Subcutaneous abdominal adipose tissue (tissue), 5 donors: ENCODE data around the gene GRB10.

Experiments used
- H3K27ac ChIP-seq: one replicate; pipeline ENCODE4 v1.7.0; 2013; ENCODE audit warnings: low read depth, mild to moderate bottlenecking, inconsistent platforms, low read length, moderate library complexity
- H3K27me3 ChIP-seq, 5 donors: one replicate each; pipeline ENCODE4 v1.7.0; 2013; ENCODE audit warnings: low read length in 5 of 5, inconsistent platforms in 1 of 5; ENCODE audit not compliant: control insufficient read depth in 5 of 5, insufficient read depth in 4 of 5
- H3K36me3 ChIP-seq, 5 donors: one replicate each; pipeline ENCODE4 v1.7.0; 2013; ENCODE audit warnings: low read length in 5 of 5; ENCODE audit not compliant: control insufficient read depth in 5 of 5, insufficient read depth in 5 of 5
- H3K4me1 ChIP-seq, 5 donors: one replicate each; pipeline ENCODE4 v1.7.0; 2013; ENCODE audit warnings: low read length in 5 of 5, mild to moderate bottlenecking in 3 of 5, moderate library complexity in 1 of 5; ENCODE audit not compliant: control insufficient read depth in 5 of 5, insufficient read depth in 5 of 5
- H3K4me3 ChIP-seq, 5 donors: one replicate each; pipeline ENCODE4 v1.7.0; 2013; ENCODE audit warnings: low read length in 5 of 5, low read depth in 1 of 5
- H3K9ac ChIP-seq, 5 donors: one replicate each; pipeline ENCODE4 v1.7.0; 2013; ENCODE audit warnings: low read length in 5 of 5, mild to moderate bottlenecking in 4 of 5, moderate library complexity in 3 of 5
- H3K9me3 ChIP-seq, 5 donors: one replicate each; pipeline ENCODE4 v1.7.0; 2013; ENCODE audit warnings: low read length in 5 of 5; ENCODE audit not compliant: control insufficient read depth in 5 of 5
- donor health status: healthy.
- donor health status: healthy.
- donor health status: healthy.
- donor health status: healthy.
- donor health status: healthy.

Gene GRB10

DNA sequence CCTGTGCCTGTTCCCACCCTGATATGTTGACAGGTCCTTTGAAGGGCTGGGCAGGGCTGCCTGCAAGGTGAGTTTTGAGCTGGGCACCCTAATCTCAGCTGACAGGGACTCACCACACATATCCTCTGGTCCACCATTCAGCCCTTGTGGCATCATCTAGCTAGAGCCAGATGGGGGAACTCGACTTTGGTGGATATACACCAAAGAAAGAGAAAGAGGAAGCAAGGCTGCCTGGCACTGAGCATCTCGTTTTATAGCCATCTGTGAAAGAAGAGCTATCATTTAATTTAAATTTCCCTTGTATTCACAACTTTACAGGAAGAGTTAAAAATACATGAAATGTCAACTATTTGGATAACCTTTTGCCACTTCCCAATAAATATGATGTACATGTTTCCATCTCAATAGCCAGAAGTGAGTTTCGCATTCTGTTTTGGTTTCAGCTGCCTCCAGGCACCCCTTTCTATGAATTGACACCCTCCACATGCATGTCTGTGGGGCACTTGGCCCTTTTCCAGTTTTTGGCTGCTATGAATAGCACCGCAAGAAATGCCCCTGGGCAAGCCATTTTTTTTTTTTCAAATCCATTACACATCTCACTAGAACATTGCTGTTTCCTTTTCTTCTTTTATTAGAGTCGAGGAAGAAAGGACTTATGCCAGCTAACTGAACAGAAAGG, 22.9 kb upstream of the GRB10 start:
- Histone ChIP-seq H3K36me3 (no peaks in the 10 kb centered on the region), H3K27ac (no peak overlapping the region), H3K9me3 (no peaks in the 10 kb centered on the region), H3K27me3 (no peaks in the 10 kb centered on the region), H3K4me1 (no peaks in the 10 kb centered on the region), H3K4me3 (no peak overlapping the region), H3K9ac (no peak overlapping the region)

DNA sequence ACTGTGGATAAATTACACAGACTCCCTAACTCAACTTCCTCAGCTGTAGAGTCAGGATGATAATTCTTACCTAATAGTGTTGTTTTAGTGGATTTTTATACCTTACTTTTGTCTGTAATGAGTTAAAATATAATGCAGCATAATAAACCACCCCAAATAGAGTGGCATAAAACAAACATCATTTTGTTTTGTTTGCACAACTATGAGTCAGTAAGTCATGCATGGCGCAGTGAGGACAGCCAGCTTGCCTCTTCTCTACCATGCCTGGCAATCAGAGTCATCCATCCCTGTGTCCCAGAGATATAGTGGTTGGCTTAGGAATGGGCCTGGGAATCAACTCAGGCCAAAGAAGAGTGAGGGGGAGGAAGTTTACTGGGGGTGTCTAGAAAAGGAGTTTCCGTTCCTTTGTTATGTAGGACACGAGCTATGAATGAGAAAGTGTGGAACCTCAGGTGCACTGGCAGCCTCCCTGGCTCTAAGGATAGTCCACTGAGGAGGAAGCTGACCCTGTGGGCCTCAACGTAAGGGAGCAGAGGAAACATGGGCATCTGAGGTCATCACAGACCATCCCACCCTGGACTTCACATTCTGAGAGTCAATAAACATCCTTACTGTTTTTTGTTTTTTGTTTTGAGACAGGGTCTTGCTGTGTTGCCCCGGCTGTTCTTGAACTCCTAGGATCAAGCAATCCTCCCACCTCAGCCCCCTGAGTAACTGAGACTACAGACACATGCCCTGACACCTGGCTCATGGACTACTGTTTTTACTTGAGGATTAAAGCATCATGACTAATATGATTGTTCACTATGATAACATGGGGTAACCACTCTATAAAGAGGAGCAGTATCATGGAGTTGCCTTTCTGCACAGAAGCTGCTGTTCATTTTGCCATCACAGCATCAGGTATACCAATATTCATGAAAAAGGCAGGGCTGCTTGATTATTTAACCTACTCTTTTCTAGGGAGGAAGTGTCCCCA, 21.0 kb upstream of the GRB10 start:
- Histone ChIP-seq H3K9ac (no peak overlapping the region), H3K9me3 (no peaks in the 10 kb centered on the region), H3K27me3 (no peaks in the 10 kb centered on the region), H3K36me3 (no peaks in the 10 kb centered on the region), H3K27ac (no peak overlapping the region), H3K4me1 (no peaks in the 10 kb centered on the region), H3K4me3 (no peak overlapping the region)

DNA sequence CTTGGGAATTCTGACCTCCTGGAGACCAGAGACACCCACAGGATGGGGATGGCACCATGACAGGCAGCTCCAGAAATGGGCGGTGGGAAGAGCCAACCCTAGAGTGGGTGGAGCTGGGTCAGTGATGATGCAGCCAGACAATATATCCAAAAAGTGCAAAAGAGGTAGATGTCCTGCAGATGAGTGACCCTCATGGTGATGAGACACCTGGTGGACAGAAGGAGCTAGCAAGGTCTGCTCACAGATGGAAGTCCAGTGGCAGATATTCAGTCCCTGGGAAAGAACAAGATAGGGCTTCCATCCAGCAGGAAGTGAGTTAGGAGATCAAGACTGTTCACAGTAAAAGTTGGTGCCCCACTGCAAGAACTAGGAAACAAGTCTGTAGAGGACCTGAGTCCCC, 19.2 kb upstream of the GRB10 start:
- Histone ChIP-seq H3K27ac (no peak overlapping the region), H3K4me3 (no peak overlapping the region), H3K4me1 (no peaks in the 10 kb centered on the region), H3K27me3 (no peaks in the 10 kb centered on the region), H3K9ac (no peak overlapping the region), H3K36me3 (no peaks in the 10 kb centered on the region), H3K9me3 (peaks cover 0 to 3% (median 0%) of the 10 kb centered on the region in 5 donors)

DNA sequence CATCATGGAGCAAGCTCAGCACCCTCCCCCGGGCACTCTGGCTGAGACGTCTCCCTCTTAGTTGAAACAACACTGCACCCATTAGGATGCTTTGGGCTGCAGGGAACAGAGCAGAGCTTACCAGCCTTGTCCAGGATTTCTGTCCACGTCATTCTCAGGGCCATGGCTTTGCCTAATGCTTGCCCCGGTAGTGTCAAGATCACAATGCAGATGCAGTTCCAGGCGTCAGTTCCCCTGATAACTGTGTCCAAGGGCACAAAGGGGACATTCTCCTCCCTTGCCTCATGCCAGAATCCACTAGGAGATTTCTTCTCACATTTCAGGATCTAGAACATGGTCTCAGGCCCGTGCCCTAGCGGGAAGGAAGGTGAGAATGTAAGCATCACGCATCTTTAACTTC, 17.2 kb upstream of the GRB10 start:
- no peaks in the 10 kb centered on the region for H3K4me1 ChIP-seq
- H3K27me3 ChIP-seq = no peaks in the 10 kb centered on the region
- H3K27ac ChIP-seq = no peak overlapping the region
- peaks cover 0 to 3% (median 0%) of the 10 kb centered on the region in 5 donors for H3K9me3 ChIP-seq
- H3K36me3 ChIP-seq = no peaks in the 10 kb centered on the region
- no peak overlapping the region for H3K4me3 ChIP-seq
- H3K9ac ChIP-seq = no peak overlapping the region

DNA sequence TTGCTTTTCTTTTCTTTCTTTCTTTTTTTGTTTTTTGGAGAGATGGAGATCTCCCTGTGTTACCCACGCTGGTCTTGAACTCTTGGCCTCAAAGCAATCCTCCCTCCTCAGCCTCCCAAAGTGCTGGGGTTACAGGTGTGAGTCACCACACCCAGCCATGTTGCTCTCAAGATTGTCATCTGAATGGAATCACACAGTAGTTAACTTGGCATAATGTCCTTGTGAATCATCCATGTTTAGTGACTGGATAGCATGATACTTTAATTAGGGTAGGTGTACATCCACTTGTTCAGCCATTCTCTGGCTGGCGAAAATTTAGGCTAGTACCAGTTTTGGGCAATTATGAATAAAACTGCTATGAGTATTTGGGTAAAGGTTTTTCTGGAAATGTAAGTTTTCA, 15.4 kb upstream of the GRB10 start:
- Histone ChIP-seq H3K4me3 (no peak overlapping the region), H3K27me3 (no peaks in the 10 kb centered on the region), H3K27ac (no peak overlapping the region), H3K9ac (no peak overlapping the region), H3K36me3 (no peaks in the 10 kb centered on the region), H3K4me1 (peaks cover 0 to 6% (median 4%) of the 10 kb centered on the region in 5 donors), H3K9me3 (peaks cover 0 to 3% (median 0%) of the 10 kb centered on the region in 5 donors)

DNA sequence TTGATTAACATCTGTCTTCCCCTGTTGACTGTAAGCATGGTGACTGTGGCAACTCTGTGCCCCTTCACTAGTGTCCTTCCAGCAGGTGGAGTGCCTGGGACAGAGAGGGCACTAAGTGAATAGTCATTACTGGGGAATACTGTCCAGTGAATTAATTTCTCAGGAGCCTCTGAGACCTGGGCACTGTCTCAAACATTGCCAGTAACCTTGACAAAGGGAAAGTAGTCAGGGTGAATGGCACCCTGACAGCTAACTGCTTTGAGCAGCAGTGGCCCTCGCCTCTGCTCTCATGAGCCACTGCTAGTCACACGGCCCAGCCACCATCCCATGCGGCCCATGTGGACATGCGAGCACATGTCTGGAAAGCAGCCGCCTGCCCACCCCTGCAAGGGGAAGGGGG, 13.1 kb upstream of the GRB10 start:
- H3K4me3 ChIP-seq = no peak overlapping the region
- H3K27me3 ChIP-seq = no peaks in the 10 kb centered on the region
- peaks cover 0 to 3% (median 0%) of the 10 kb centered on the region in 5 donors for H3K9me3 ChIP-seq
- no peak overlapping the region for H3K27ac ChIP-seq
- H3K9ac ChIP-seq = no peak overlapping the region
- peaks cover 0 to 23% (median 21%) of the 10 kb centered on the region in 5 donors for H3K4me1 ChIP-seq
- H3K36me3 ChIP-seq = no peaks in the 10 kb centered on the region

DNA sequence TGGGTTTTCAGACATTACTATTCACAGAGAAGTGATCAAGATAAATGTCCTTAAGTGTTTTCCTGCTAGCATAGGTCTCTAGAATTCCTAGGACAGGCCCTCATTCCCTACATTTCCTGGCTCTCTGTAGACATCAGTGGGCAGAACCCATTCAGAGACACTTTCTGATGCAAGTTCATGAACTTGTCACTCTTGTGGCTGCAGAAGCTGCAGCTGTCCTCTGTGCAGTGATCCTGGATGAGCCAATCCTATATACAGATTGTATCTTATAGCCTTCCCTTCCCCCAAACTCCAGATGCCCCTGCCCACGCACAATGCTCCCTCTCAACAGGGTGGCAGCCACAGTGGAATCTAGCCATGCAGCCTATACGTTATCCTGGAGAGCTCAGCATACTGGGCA, 12.6 kb upstream of the GRB10 start:
- no peak overlapping the region for H3K27ac ChIP-seq
- H3K36me3 ChIP-seq = no peaks in the 10 kb centered on the region
- peaks cover 0 to 26% (median 24%) of the 10 kb centered on the region in 5 donors for H3K4me1 ChIP-seq
- H3K4me3 ChIP-seq = no peak overlapping the region
- H3K9me3 ChIP-seq = peaks cover 0 to 3% (median 0%) of the 10 kb centered on the region in 5 donors
- no peak overlapping the region for H3K9ac ChIP-seq
- H3K27me3 ChIP-seq = no peaks in the 10 kb centered on the region

DNA sequence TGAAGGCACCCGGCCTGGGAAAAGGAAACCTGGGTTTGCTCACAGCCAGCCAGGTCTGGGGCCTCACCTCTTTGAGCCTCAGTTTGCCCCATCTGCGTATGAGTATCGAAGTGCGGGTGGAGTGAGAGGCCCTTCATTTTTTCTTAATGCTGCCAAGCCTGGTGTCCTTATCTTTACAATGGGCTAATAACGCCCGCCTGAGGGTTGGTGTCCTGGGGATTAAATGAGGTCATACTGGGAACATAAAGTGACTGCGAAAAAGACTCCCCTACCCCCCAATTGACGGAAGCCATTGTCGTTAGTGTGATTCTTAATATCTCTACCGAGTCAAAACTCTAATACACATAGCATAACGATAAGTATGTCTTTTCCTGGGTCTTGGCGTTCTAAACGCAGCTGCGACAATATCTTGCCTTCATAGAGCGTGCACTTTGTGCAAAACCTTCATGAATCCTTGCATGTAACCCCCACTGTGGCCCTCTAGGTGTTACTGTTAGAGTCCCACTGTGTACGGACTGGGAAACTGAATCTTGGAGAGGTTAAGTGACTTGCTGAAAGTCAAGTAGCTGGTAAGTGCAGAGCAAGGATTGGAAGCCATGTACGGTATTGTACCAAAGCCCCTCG, 11.4 kb upstream of the GRB10 start:
- Histone ChIP-seq H3K27me3 (no peaks in the 10 kb centered on the region), H3K9ac (peak overlapping the region; percentile 8 to 82 (median 62)), H3K27ac (no peak overlapping the region), H3K9me3 (peaks cover 0 to 3% (median 0%) of the 10 kb centered on the region in 5 donors), H3K36me3 (no peaks in the 10 kb centered on the region), H3K4me3 (peak overlapping the region; percentile 31 to 71 (median 67)), H3K4me1 (peaks cover 2 to 30% (median 25%) of the 10 kb centered on the region in 5 donors)

DNA sequence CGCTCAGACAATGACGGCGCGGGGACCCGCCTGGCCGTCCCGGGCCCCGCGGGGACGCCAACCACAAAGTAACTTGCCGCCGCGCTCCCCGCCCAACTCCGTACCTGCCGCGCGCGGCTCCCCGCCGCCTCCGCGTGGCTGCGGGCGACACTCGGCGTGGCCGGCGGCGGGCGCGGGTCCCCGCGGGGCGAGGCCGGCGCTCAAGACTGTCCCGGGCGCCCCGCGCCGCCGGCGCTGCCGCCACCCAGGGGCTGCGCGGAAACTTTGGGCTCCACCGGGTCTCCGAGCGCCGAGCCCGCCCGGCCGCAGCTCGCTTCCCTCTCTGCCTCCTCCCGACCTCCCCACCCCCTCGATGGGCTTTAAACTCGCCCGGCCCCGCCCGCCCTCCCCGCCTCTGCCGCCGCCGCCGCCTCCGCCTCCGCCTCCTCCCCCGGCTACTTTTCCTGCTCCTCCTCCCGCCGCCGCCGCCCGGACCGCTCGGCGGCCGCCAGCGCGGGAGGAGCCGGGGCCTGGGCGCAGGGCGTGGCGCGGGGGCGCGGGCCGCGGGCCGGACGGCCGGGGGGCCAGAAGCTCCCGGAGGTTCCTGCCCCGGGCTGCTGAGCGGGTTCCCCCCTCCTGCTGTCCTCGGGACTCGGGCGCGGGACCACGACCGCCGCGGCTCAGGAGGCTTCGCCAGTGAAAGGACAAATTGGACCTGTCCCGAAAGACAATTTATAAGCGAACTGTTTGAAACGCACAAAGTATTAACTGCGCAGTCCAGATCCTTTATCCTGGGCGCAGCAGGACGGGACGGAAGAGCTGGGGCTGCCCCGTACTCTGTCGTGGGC, 10.6 kb upstream of the GRB10 start:
- Histone ChIP-seq H3K9me3 (peaks cover 0 to 7% (median 5%) of the 10 kb centered on the region in 5 donors), H3K27ac (no peak overlapping the region), H3K9ac (peak overlapping the region; percentile 8 to 82 (median 62)), H3K4me1 (peaks cover 2 to 30% (median 25%) of the 10 kb centered on the region in 5 donors), H3K27me3 (no peaks in the 10 kb centered on the region), H3K36me3 (no peaks in the 10 kb centered on the region), H3K4me3 (peak overlapping the region; percentile 31 to 86 (median 76))
